ENCODE measurements around the gene QPCT. TPM values are rescaled to one million over a fixed set of nuclear protein-coding genes. Genes with fewer than 3 reads are reported as not detected.
"Not testable (repeated sequence)": the region's sequence is repeated elsewhere in the genome, so short reads cannot be mapped to it uniquely, and the experiment has no call there.

QPCT gene
- total and polyA plus RNA-seq, 5 donors from 2014 or later, result 0.30 to 0.39 TPM; not detected in 3

- no peaks in the 10 kb centered on the region for H3K36me3 Mint-ChIP-seq
- Histone ChIP-seq H3K4me1 (ENCODE audit: control insufficient read depth, insufficient read depth, low read length, poor library complexity, severe bottlenecking) (no peaks in the 10 kb centered on the region), H3K27ac (ENCODE audit: insufficient read depth, low read length, poor library complexity, severe bottlenecking) (no peak overlapping the region), H3K36me3 (ENCODE audit: control insufficient read depth, insufficient read depth, low read length) (no peaks in the 10 kb centered on the region), H3K4me3 (ENCODE audit: low read depth, low read length) (no peak overlapping the region), H3K9me3 (ENCODE audit: control insufficient read depth in 2 of 2, low read length in 2 of 2) (no peaks in the 10 kb centered on the region), H3K27me3 (ENCODE audit: control insufficient read depth, insufficient read depth, low read length) (peaks cover 5% of the 10 kb centered on the region)
- ATAC-seq (ENCODE audit: low read depth in 2 of 2) (no peak), DNase-seq (no peak)
- no peak overlapping the region for H3K4me3 Mint-ChIP-seq
- H3K27ac Mint-ChIP-seq, result no peak overlapping the region
- H3K27me3 Mint-ChIP-seq, result peaks cover 21% of the 10 kb centered on the region
- H3K4me1 Mint-ChIP-seq, result no peaks in the 10 kb centered on the region
- peaks cover 0 to 2% (median 0%) of the 10 kb centered on the region in 7 donors for H3K9me3 Mint-ChIP-seq
Measured at GRCh38 chr2:37402636-37403035, 58.2 kb downstream of the QPCT start.

GRCh38 chr2:37405781-37406180, 61.4 kb downstream of the QPCT start:
- no peaks in the 10 kb centered on the region for H3K36me3 Mint-ChIP-seq
- H3K36me3 ChIP-seq (ENCODE audit: control insufficient read depth, insufficient read depth, low read length), result no peaks in the 10 kb centered on the region
- no peaks in the 10 kb centered on the region for H3K4me1 Mint-ChIP-seq
- no peak overlapping the region for H3K4me3 Mint-ChIP-seq
- no peaks in the 10 kb centered on the region for H3K4me1 ChIP-seq (ENCODE audit: control insufficient read depth, insufficient read depth, low read length, poor library complexity, severe bottlenecking)
- ATAC-seq (ENCODE audit: low read depth in 2 of 2) (no peak), DNase-seq (no peak)
- no peaks in the 10 kb centered on the region for H3K9me3 ChIP-seq (ENCODE audit: control insufficient read depth in 2 of 2, low read length in 2 of 2)
- peaks cover 17% of the 10 kb centered on the region for H3K27me3 ChIP-seq (ENCODE audit: control insufficient read depth, insufficient read depth, low read length)
- no peak overlapping the region for H3K27ac Mint-ChIP-seq
- no peak overlapping the region for H3K27ac ChIP-seq (ENCODE audit: insufficient read depth, low read length, poor library complexity, severe bottlenecking)
- H3K4me3 ChIP-seq (ENCODE audit: low read depth, low read length), result no peak overlapping the region
- peaks cover 30% of the 10 kb centered on the region for H3K27me3 Mint-ChIP-seq
- peaks cover 0 to 2% (median 0%) of the 10 kb centered on the region in 7 donors for H3K9me3 Mint-ChIP-seq

GRCh38 chr2:37412231-37412630, 67.8 kb downstream of the QPCT start:
- Histone ChIP-seq H3K9me3 (ENCODE audit: control insufficient read depth in 2 of 2, low read length in 2 of 2) (no peaks in the 10 kb centered on the region), H3K27me3 (ENCODE audit: control insufficient read depth, insufficient read depth, low read length) (peaks cover 12% of the 10 kb centered on the region), H3K4me3 (ENCODE audit: low read depth, low read length) (no peak overlapping the region), H3K27ac (ENCODE audit: insufficient read depth, low read length, poor library complexity, severe bottlenecking) (no peak overlapping the region), H3K36me3 (ENCODE audit: control insufficient read depth, insufficient read depth, low read length) (no peaks in the 10 kb centered on the region), H3K4me1 (ENCODE audit: control insufficient read depth, insufficient read depth, low read length, poor library complexity, severe bottlenecking) (no peaks in the 10 kb centered on the region)
- Mint-ChIP-seq H3K27ac (no peak overlapping the region), H3K4me3 (no peak overlapping the region), H3K36me3 (no peaks in the 10 kb centered on the region), H3K4me1 (peaks cover 0 to 10% (median 6%) of the 10 kb centered on the region in 4 donors), H3K9me3 (no peaks in the 10 kb centered on the region), H3K27me3 (peaks cover 19% of the 10 kb centered on the region)
- no peak for DNase-seq
- ATAC-seq (ENCODE audit: low read depth in 2 of 2), result no peak

- H3K9me3 Mint-ChIP-seq; ATAC-seq (ENCODE audit: low read depth in 2 of 2); H3K36me3 Mint-ChIP-seq; H3K27ac ChIP-seq (ENCODE audit: insufficient read depth, low read length, poor library complexity, severe bottlenecking); H3K4me3 ChIP-seq (ENCODE audit: low read depth, low read length); H3K4me1 ChIP-seq (ENCODE audit: control insufficient read depth, insufficient read depth, low read length, poor library complexity, severe bottlenecking); DNase-seq; H3K27ac Mint-ChIP-seq; H3K36me3 ChIP-seq (ENCODE audit: control insufficient read depth, insufficient read depth, low read length); H3K27me3 ChIP-seq (ENCODE audit: control insufficient read depth, insufficient read depth, low read length); H3K9me3 ChIP-seq (ENCODE audit: control insufficient read depth in 2 of 2, low read length in 2 of 2); H3K27me3 Mint-ChIP-seq; H3K4me3 Mint-ChIP-seq: not testable (repeated sequence)
- H3K4me1 Mint-ChIP-seq, result peaks cover 0 to 10% (median 6%) of the 10 kb centered on the region in 4 donors
Measured at GRCh38 chr2:37413911-37414469, 69.6 kb downstream of the QPCT start.

GRCh38 chr2:37414470-37414949, 70.1 kb downstream of the QPCT start:
- Mint-ChIP-seq H3K4me3 (no peak overlapping the region), H3K9me3 (peaks cover 0 to under 1% (median 0%) of the 10 kb centered on the region in 7 donors), H3K36me3 (no peaks in the 10 kb centered on the region), H3K4me1 (peaks cover 0 to 10% (median 6%) of the 10 kb centered on the region in 4 donors), H3K27ac (no peak overlapping the region), H3K27me3 (peaks cover 9% of the 10 kb centered on the region)
- DNase-seq (peak in 2 of 3 donors; percentile 58 to 60), ATAC-seq (ENCODE audit: low read depth in 2 of 2) (peak; percentile 43 to 58)
- H3K4me1 ChIP-seq (ENCODE audit: control insufficient read depth, insufficient read depth, low read length, poor library complexity, severe bottlenecking), result no peaks in the 10 kb centered on the region
- no peak overlapping the region for H3K27ac ChIP-seq (ENCODE audit: insufficient read depth, low read length, poor library complexity, severe bottlenecking)
- H3K4me3 ChIP-seq (ENCODE audit: low read depth, low read length), result no peak overlapping the region
- H3K36me3 ChIP-seq (ENCODE audit: control insufficient read depth, insufficient read depth, low read length), result no peaks in the 10 kb centered on the region
- no peaks in the 10 kb centered on the region for H3K9me3 ChIP-seq (ENCODE audit: control insufficient read depth in 2 of 2, low read length in 2 of 2)
- no peaks in the 10 kb centered on the region for H3K27me3 ChIP-seq (ENCODE audit: control insufficient read depth, insufficient read depth, low read length)

GRCh38 chr2:37415128-37415820, 70.8 kb downstream of the QPCT start:
- peak overlapping the region in 1 of 4 donors; percentile 56 for H3K4me3 Mint-ChIP-seq
- no peak overlapping the region for H3K27ac Mint-ChIP-seq
- H3K27me3 Mint-ChIP-seq, result peaks cover 9% of the 10 kb centered on the region
- Histone ChIP-seq H3K4me3 (ENCODE audit: low read depth, low read length) (no peak overlapping the region), H3K27me3 (ENCODE audit: control insufficient read depth, insufficient read depth, low read length) (no peaks in the 10 kb centered on the region), H3K4me1 (ENCODE audit: control insufficient read depth, insufficient read depth, low read length, poor library complexity, severe bottlenecking) (no peaks in the 10 kb centered on the region), H3K9me3 (ENCODE audit: control insufficient read depth in 2 of 2, low read length in 2 of 2) (no peaks in the 10 kb centered on the region), H3K27ac (ENCODE audit: insufficient read depth, low read length, poor library complexity, severe bottlenecking) (no peak overlapping the region), H3K36me3 (ENCODE audit: control insufficient read depth, insufficient read depth, low read length) (no peaks in the 10 kb centered on the region)
- no peaks in the 10 kb centered on the region for H3K36me3 Mint-ChIP-seq
- peaks cover 0 to 2% (median 0%) of the 10 kb centered on the region in 7 donors for H3K9me3 Mint-ChIP-seq
- ATAC-seq (ENCODE audit: low read depth in 2 of 2) (no peak), DNase-seq (no peak)
- H3K4me1 Mint-ChIP-seq, result peaks cover 0 to 10% (median 6%) of the 10 kb centered on the region in 4 donors

- Histone ChIP-seq H3K27me3 (ENCODE audit: control insufficient read depth, insufficient read depth, low read length) (no peaks in the 10 kb centered on the region), H3K4me1 (ENCODE audit: control insufficient read depth, insufficient read depth, low read length, poor library complexity, severe bottlenecking) (no peaks in the 10 kb centered on the region), H3K36me3 (ENCODE audit: control insufficient read depth, insufficient read depth, low read length) (no peaks in the 10 kb centered on the region), H3K4me3 (ENCODE audit: low read depth, low read length) (no peak overlapping the region), H3K27ac (ENCODE audit: insufficient read depth, low read length, poor library complexity, severe bottlenecking) (no peak overlapping the region), H3K9me3 (ENCODE audit: control insufficient read depth in 2 of 2, low read length in 2 of 2) (no peaks in the 10 kb centered on the region)
- Mint-ChIP-seq H3K4me3 (no peak overlapping the region), H3K4me1 (peaks cover 0 to 10% (median 6%) of the 10 kb centered on the region in 4 donors), H3K27ac (no peak overlapping the region), H3K36me3 (no peaks in the 10 kb centered on the region), H3K9me3 (peaks cover 0 to 2% (median 0%) of the 10 kb centered on the region in 7 donors), H3K27me3 (peaks cover 5% of the 10 kb centered on the region)
- DNase-seq, result no peak
- ATAC-seq (ENCODE audit: low read depth in 2 of 2), result no peak
Measured at GRCh38 chr2:37417321-37417720, 72.9 kb downstream of the QPCT start.

GRCh38 chr2:37418956-37419355, 74.5 kb downstream of the QPCT start:
- Histone ChIP-seq H3K4me3 (ENCODE audit: low read depth, low read length) (no peak overlapping the region), H3K36me3 (ENCODE audit: control insufficient read depth, insufficient read depth, low read length) (no peaks in the 10 kb centered on the region), H3K27ac (ENCODE audit: insufficient read depth, low read length, poor library complexity, severe bottlenecking) (no peak overlapping the region), H3K4me1 (ENCODE audit: control insufficient read depth, insufficient read depth, low read length, poor library complexity, severe bottlenecking) (no peaks in the 10 kb centered on the region), H3K27me3 (ENCODE audit: control insufficient read depth, insufficient read depth, low read length) (no peaks in the 10 kb centered on the region), H3K9me3 (ENCODE audit: control insufficient read depth in 2 of 2, low read length in 2 of 2) (no peaks in the 10 kb centered on the region)
- Mint-ChIP-seq H3K36me3 (no peaks in the 10 kb centered on the region), H3K9me3 (peaks cover 0 to 3% (median 0%) of the 10 kb centered on the region in 7 donors), H3K4me1 (peaks cover 0 to 10% (median 6%) of the 10 kb centered on the region in 4 donors), H3K27me3 (peaks cover 5% of the 10 kb centered on the region), H3K27ac (no peak overlapping the region), H3K4me3 (no peak overlapping the region)
- no peak for DNase-seq
- no peak for ATAC-seq (ENCODE audit: low read depth in 2 of 2)

All from CD4-positive, CD25-positive, alpha-beta regulatory T cell (primary cell).